ENCODE results near the gene TBX4.

- no peak for TF ChIP-seq FOXK2 (IDR thresholded peaks at IDR 0.05)
- no peak for TF ChIP-seq CTBP1 (IDR thresholded peaks at IDR 0.05; ENCODE audit: borderline replicate concordance)
- TF ChIP-seq FOXM1 (IDR thresholded peaks at IDR 0.05; ENCODE audit: borderline replicate concordance): no peak
Measured at GRCh38 chr17:61450641-61451537, 1.3 kb upstream of the TBX4 start.
